Activated naive CD4-positive, alpha-beta T cell treated with anti-CD3 and anti-CD28 coated beads, Interleukin-2, amount 10 ng/mL, durations not matched to agents 5 hours and 36 hours (primary cell): ENCODE results near the gene TMEM126B. TPM values are rescaled to one million over a fixed set of nuclear protein-coding genes. Genes with fewer than 3 reads are reported as not detected.

Source experiments
- total RNA-seq, 2 experiments: library from RNA; stranded (reverse); gene quantifications; one replicate each; pipeline ENCODE4 v1.2.3, GENCODE V29; 2021

Gene TMEM126B
- total RNA-seq: 10 to 100 TPM; 50.7 to 53.4 TPM

DNA sequence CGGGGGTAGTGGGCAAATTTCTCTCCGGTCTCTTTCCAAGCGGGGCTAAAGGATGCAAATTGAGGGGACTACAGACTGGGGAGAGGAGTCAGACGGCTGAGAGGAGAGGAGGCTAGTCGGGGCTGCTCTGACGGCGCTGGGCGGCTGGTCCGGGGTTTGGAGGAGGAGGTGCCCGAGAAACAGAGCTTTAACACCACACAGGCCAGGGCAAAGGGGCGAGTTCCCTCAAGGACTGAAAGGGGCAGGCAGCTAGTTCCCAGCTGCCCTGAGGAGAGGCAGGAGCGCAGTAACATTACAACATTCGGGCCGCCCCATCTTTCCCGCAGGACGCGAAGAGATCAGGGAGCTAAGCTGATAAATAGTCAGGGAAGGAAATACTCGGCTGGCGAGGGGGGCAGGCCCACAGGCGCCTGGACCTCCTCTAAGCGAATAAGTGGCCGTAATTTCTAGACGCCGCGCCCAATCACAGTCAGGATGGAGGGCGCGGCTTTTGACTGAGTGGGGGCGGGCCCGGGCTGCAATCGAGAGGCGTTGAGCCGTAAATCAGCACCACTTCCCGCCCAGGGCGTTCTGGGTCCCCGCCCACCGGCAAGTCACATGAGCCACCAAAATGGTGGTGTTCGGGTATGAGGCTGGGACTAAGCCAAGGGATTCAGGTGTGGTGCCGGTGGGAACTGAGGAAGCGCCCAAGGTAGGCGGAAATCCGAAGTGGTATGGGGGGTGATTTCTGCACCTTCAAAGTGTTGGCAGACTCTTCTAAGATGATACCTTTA, at the start of gene TMEM126B:
Gene TMEM126B (plus strand): TSS at position 596 of the 773 bp plus-strand sequence. CDS start 15 bp downstream, at position 611.

DNA sequence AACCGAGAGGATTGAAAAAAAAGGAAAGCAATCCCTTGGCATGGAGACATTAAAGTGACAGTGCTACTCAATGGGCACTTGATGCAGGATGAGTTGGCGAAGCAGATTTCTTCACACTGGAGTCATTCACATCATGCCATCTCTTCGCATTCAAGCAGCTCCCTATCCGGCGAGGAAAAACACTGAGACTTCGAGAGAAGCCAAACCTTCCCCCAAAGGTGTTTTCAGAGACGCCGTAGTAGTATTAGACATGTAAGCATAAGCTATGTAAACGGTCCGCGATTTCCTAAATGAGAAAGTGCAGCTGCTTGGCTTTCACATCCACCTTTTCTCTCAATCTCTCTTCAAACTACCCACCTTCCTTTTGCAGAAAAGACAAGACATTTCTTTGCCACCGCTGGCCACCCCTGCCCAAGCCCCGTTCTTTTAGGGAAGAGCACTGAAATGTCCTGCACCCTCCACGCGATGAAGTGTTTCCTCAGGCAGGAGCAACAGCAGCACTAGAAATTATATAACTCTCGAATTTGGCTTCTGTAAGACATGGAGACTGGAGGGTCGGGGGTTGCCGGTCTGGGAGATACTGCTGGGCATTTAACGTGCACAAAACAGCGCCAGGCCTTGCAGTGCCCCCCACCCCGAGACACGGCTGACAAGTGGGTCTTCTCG, 928 bp upstream of the TMEM126B start, which contains the start of gene DLG2:
Gene DLG2 (minus strand): TSS at position 13 of the 666 bp plus-strand sequence.

DNA sequence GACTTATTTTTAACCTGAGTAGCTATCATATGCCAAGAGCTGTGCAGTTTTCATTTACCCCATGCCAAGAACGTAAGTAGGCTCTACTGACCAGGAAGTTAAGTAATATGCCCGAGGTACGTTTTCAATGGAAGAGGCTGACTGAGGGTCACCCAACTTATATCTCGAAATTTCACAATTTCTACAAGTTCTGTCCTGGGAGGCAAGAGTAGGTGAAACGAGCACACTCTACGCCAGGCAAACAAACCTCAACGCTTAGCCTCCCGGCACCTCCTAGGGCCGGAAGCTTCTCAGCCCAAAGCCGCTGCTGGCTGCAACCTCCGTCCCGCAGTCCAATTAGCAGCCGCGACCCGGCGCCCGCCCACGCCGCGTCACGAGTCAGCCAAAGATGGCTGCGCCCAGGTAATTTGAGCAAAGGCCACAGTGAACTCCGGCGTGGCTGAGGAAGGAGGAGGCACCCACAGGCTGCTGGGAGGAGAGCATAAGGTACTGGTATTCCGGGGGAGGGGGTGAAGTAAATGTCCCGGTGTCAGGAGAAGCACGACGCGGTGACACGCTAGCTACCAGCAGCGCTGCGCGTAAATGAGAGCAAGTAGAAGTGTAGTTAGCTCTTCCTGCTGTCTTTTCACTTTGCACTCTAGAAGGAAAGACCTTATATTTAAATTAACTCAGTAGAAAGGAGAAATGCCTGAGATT, 19.4 kb downstream of the TMEM126B start, which contains the start of gene TMEM126A:
Gene TMEM126A (plus strand): TSS at position 364 of the 696 bp plus-strand sequence. CDS start 2,289 bp downstream, outside the sequence.

DNA sequence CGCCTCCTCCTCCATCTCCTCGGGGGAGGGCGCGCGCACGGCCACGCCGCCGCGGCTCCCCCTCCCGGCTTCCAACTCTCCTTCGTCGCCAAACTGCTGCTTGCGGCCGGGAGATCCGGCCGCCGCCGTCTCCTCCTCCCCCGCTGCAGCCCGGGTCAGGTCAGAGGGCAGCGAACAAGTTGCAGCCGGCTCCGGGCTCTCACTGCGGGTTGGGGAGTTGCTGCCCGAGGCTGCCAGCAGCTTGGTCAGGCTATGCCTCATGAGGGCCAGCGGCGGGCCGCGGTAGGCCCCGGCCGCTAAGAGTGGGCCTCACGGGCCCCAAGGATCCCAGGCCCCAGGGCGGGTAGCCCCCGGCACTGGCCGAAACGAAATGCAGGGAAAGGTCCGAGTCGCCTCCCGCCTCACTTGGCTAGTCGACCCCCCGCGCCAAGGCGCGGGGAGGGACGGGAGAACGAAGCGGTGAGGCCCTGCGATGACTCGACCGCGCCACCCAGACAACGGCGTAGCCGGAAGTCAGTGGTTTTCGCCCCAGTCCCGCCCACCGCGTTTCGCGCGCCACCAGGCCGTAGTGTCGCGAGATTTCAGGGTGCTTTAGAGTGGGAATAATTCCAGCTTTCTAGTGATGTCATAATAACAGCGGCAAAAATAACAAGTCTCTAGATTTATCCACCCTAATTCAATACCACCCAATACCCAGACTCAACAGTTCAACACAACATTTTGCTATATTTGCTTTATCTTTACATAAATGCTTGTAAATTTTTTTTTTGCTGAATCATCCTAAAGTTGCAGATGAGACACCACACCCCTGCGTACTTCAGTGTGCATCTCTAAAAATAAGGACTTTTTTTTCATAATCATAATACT, 36.5 kb downstream of the TMEM126B start, which contains the start of gene CREBZF:
Gene CREBZF (minus strand): TSS at position 515 of the 867 bp plus-strand sequence. CDS start 254 bp downstream, at position 261.

DNA sequence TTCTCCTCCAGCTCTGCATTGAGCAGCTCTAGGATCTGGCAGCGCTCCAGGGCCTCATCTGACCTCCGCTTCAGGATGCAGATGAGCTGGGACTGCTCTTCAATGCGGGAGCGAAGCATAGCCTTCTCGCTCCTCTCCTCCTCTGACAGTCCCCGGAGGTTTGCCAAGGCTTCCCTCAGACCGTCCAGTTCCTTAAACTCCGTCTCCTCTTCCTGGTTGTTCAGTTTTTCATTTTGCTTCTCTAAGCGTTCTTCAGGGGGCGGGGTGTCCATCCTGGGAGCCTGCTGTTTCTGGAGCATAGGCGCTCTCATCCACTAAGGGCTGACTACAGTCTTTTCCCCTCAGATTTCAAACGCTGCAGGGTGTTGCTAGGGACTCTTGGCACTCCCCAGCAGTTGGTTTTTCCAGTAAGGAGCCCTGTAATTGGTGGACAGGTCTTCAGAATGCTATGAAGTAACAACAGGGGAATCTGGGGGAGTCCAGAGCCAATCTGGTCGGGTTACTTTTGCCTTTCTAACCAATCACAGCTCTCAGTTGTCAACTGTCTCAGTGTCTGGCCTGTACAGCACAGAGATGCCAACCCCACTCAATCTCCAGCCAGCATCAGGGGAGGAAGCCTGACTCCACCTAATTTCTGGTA, 57.5 kb downstream of the TMEM126B start, which contains the start of gene CCDC89:
Gene CCDC89 (minus strand): TSS at position 376 of the 640 bp plus-strand sequence. CDS start 65 bp downstream, at position 311.

Other genes with a start within 250 kb of the TMEM126B start
- 1 to 10 TPM in 1 of 2 experiments, under 1 TPM in 1; 0.78 to 1.1 TPM for gene DLG2, start 1.2 kb upstream of the TMEM126B start, total RNA-seq
- 10 to 100 TPM; 26.2 to 28.6 TPM for gene TMEM126A, start 19.4 kb downstream of the TMEM126B start, total RNA-seq
- 10 to 100 TPM; 66.7 to 67.0 TPM for gene CREBZF, start 36.5 kb downstream of the TMEM126B start, total RNA-seq
- under 1 TPM; 0.79 to 0.93 TPM for gene CCDC89, start 57.6 kb downstream of the TMEM126B start, total RNA-seq
- 10 to 100 TPM; 61.8 to 62.8 TPM for gene SYTL2, start 182.5 kb downstream of the TMEM126B start, total RNA-seq
- gene CCDC83, start 226.8 kb downstream of the TMEM126B start, total RNA-seq: not detected